SK-N-SH (cell line): ENCODE data around the gene MSH5. TPM values are rescaled to one million over a fixed set of nuclear protein-coding genes. Genes with fewer than 3 reads are reported as not detected.

Experiments
- CTCF ChIA-PET: fragments of 300-600, 350-600 bp; formaldehyde crosslinking; extraction: SDS; loops from one replicate; lab custom pipeline; 2021; lab: Yijun Ruan, JAX
- POLR2A ChIA-PET: fragments of 350-600 bp; sonication (Branson Sonifier 250); formaldehyde crosslinking; extraction: SDS; loops from one replicate; lab custom pipeline; 2020; ENCODE audit warnings: antibody characterized with exemption, inconsistent platforms; lab: Yijun Ruan, JAX
- DNase-seq: peaks from one replicate; pipeline ENCODE4 v3.0.0; 2012
- H2AFZ ChIP-seq: fragments of 200-600 bp; sonication (generic); 2 replicates; pipeline ENCODE4 v1.8.1; 2016; ENCODE audit warnings: antibody characterized with exemption, mild to moderate bottlenecking, low read depth
- H3F3A ChIP-seq: fragments of 200-600 bp; sonication (generic); replicated peaks from 2 replicates; pipeline ENCODE3; 2016; ENCODE audit warnings: antibody characterized with exemption, mild to moderate bottlenecking; ENCODE audit not compliant: insufficient read depth
- H3K27ac ChIP-seq, 2 experiments: fragments of 200-500 bp in 1 of 2; fragments of 200-600 bp in 1 of 2; sonication (Bioruptor generic) in 1 of 2; sonication (generic), shearing (Covaris generic) in 1 of 2; 2 replicates each; pipeline versions ENCODE4 v1.5.1 to v1.6.1; 2014 to 2016; ENCODE audit warnings: low read depth in 2 of 2, inconsistent platforms in 1 of 2, low read length in 1 of 2, mild to moderate bottlenecking in 1 of 2, mixed read lengths in 1 of 2
- H3K27me3 ChIP-seq: fragments of 200-600 bp; sonication (generic), shearing (Covaris generic); 2 replicates; pipeline ENCODE4 v1.6.1; 2016; ENCODE audit warnings: mixed run types; ENCODE audit not compliant: insufficient read depth
- H3K36me3 ChIP-seq, 2 experiments: fragments of 200-500 bp in 1 of 2; fragments of 200-600 bp in 1 of 2; sonication (Bioruptor generic) in 1 of 2; sonication (generic) in 1 of 2; replicated peaks in 1 of 2; 2 replicates each; pipeline versions ENCODE3 to v1.5.1; 2014 to 2016; ENCODE audit warnings: low read length in 1 of 2, mild to moderate bottlenecking in 1 of 2; ENCODE audit not compliant: insufficient read depth in 2 of 2, control insufficient read depth in 1 of 2
- H3K4me1 ChIP-seq, 2 experiments: fragments of 200-500 bp in 1 of 2; fragments of 200-600 bp in 1 of 2; sonication (Bioruptor generic) in 1 of 2; sonication (generic), shearing (Covaris generic) in 1 of 2; 2 replicates each; pipeline versions ENCODE4 v1.5.1 to v1.6.1; 2014 to 2016; ENCODE audit warnings: low read depth in 1 of 2, low read length in 1 of 2, mixed run types in 1 of 2; ENCODE audit not compliant: insufficient read depth in 2 of 2, control insufficient read depth in 1 of 2
- H3K4me2 ChIP-seq: fragments of 200-600 bp; sonication (generic), shearing (Covaris generic); 2 replicates; pipeline ENCODE4 v1.6.1; 2017; ENCODE audit warnings: mixed run types
- H3K4me3 ChIP-seq, 2 experiments: fragments of 200-500 bp in 1 of 2; fragments of 200-600 bp in 1 of 2; sonication (Bioruptor generic) in 1 of 2; sonication (generic), shearing (Covaris generic) in 1 of 2; 2 replicates each; pipeline versions ENCODE4 v1.5.1 to v1.8.1; 2014 to 2016; ENCODE audit warnings: low read depth in 2 of 2, inconsistent platforms in 1 of 2, low read length in 1 of 2, mild to moderate bottlenecking in 1 of 2, mixed read lengths in 1 of 2, moderate library complexity in 1 of 2
- H3K79me2 ChIP-seq: fragments of 200-600 bp; sonication (generic); 2 replicates; pipeline ENCODE4 v1.8.1; 2017; ENCODE audit warnings: mild to moderate bottlenecking; ENCODE audit not compliant: insufficient read depth
- H3K9ac ChIP-seq: fragments of 200-600 bp; sonication (generic); 2 replicates; pipeline ENCODE4 v1.6.1; 2017; ENCODE audit warnings: mixed run types
- H3K9me2 ChIP-seq: fragments of 200-600 bp; sonication (generic); 2 replicates; pipeline ENCODE4 v1.6.1; 2017; ENCODE audit warnings: mixed run types
- H3K9me3 ChIP-seq: fragments of 200-600 bp; sonication (generic); 2 replicates; pipeline ENCODE4 v1.6.1; 2017; ENCODE audit warnings: mixed run types, mild to moderate bottlenecking, moderate library complexity
- H4K20me1 ChIP-seq: fragments of 200-600 bp; sonication (generic); 2 replicates; pipeline ENCODE4 v1.6.1; 2017; ENCODE audit warnings: mild to moderate bottlenecking, mixed run types; ENCODE audit not compliant: insufficient read depth
- CTCF ChIP-seq: fragments of 200-600 bp; sonication (generic); IDR thresholded peaks from 2 replicates; pipeline ENCODE4 v1.6.1; 2017; ENCODE audit warnings: antibody characterized with exemption, mild to moderate bottlenecking, moderate library complexity
- ELF1 ChIP-seq: IDR thresholded peaks from 2 replicates; pipeline ENCODE4 v1.4.0; 2012
- EP300 ChIP-seq, 2 experiments: IDR thresholded peaks; 2 replicates each; pipeline versions ENCODE4 v1.4.0 to v1.6.1; 2012; ENCODE audit warnings: borderline replicate concordance in 1 of 2, low read depth in 1 of 2, low read length in 1 of 2
- FOXM1 ChIP-seq: IDR thresholded peaks from 2 replicates; pipeline ENCODE4 v1.4.0; 2012; ENCODE audit warnings: low read depth, mild to moderate bottlenecking
- GABPA ChIP-seq: IDR thresholded peaks from 2 replicates; pipeline ENCODE4 v1.4.0; 2012; ENCODE audit warnings: low read depth, mild to moderate bottlenecking
- MAX ChIP-seq: IDR thresholded peaks from 2 replicates; pipeline ENCODE4 v1.4.0; 2012; ENCODE audit warnings: low read depth
- POLR2AphosphoS5 ChIP-seq: IDR thresholded peaks from 2 replicates; pipeline ENCODE4 v1.6.1; 2012; ENCODE audit warnings: low read depth, low read length
- RXRA ChIP-seq: IDR thresholded peaks from 2 replicates; pipeline ENCODE4 v1.4.0; 2012; ENCODE audit warnings: low read depth, mild to moderate bottlenecking, borderline replicate concordance
- TAF1 ChIP-seq: IDR thresholded peaks from 2 replicates; pipeline ENCODE4 v1.6.1; 2012; ENCODE audit warnings: low read depth, mild to moderate bottlenecking, low read length, moderate library complexity, borderline replicate concordance
- USF1 ChIP-seq: IDR thresholded peaks from 2 replicates; pipeline ENCODE4 v1.4.0; 2012; ENCODE audit warnings: low read depth, borderline replicate concordance
- USF2 ChIP-seq: fragments of 150-350 bp; IDR thresholded peaks from 2 replicates; pipeline ENCODE4 v1.6.1; 2017; ENCODE audit warnings: antibody characterized with exemption, low read length, low read depth, borderline replicate concordance
- YY1 ChIP-seq: IDR thresholded peaks from 2 replicates; pipeline ENCODE4 v1.4.0; 2012; ENCODE audit warnings: low read depth, mild to moderate bottlenecking
- ZBTB33 ChIP-seq: IDR thresholded peaks from 2 replicates; pipeline ENCODE4 v1.4.0; 2012; ENCODE audit warnings: low read depth, borderline replicate concordance
- WGBS: methylation state at CpG from one replicate; pipeline ENCODE4 v1.1.6; 2017; ENCODE audit warnings: low lambda C conversion rate; 5-methylcytosine and 5-hydroxymethylcytosine counted together
- polyA plus RNA-seq, 3 experiments: library from polyadenylated mRNA; depleted of rRNA; stranded (reverse); fragments of >200 nt; gene quantifications; 2 replicates each; pipeline ENCODE4 v1.2.3, GENCODE V29; 2012

Gene MSH5
- polyA plus RNA-seq, 1 of the 3 experiments (the other 2 are of a cell fraction): 16.0 TPM

- Histone ChIP-seq H3F3A (no peaks in the 10 kb centered on the region), H3K4me3 (no peak overlapping the region), H3K9me3 (no peaks in the 10 kb centered on the region), H3K4me2 (no peak overlapping the region), H3K36me3 (peaks cover 24 to 49% of the 10 kb centered on the region in 2 experiments), H2AFZ (no peak overlapping the region), H3K27ac (no peak overlapping the region), H3K79me2 (no peaks in the 10 kb centered on the region), H3K4me1 (no peaks in the 10 kb centered on the region), H3K27me3 (no peaks in the 10 kb centered on the region), H4K20me1 (no peaks in the 10 kb centered on the region), H3K9me2 (no peaks in the 10 kb centered on the region)
- DNase-seq: no peak
- 95% methylated on average over 9 of the region's 9 CpGs for WGBS
- POLR2A ChIA-PET: no interaction called here
- TF ChIP-seq RXRA (no peak), CTCF (no peak), POLR2AphosphoS5 (no peak), TAF1 (no peak), USF1 (no peak), ELF1 (no peak), EP300 (IDR thresholded peaks at IDR 0.05; ENCODE audit: borderline replicate concordance in 1 of 2, low read depth in 1 of 2, low read length in 1 of 2) (no peak)
- TF ChIP-seq, all 33 proteins: peak for 0
- CTCF ChIA-PET: interaction anchor here (1.0 to 4.5 kb wide), 4 partner anchors 8 to 137 kb away, joined by 3 to 29 read pairs (median 6); partner anchors contain the start of gene LY6G5C
- H3K9ac ChIP-seq: no peak overlapping the region
Measured at GRCh38 chr6:31692886-31693285, 46.9 kb upstream of the MSH5 start.

- Histone ChIP-seq H3K9ac (no peak overlapping the region), H3K27ac (no peak overlapping the region), H3K4me2 (no peak overlapping the region), H3K4me3 (no peak overlapping the region), H3K27me3 (no peaks in the 10 kb centered on the region), H3K9me2 (no peaks in the 10 kb centered on the region), H3K36me3 (peaks cover 27 to 43% of the 10 kb centered on the region in 2 experiments), H3K9me3 (no peaks in the 10 kb centered on the region), H4K20me1 (no peaks in the 10 kb centered on the region), H3K79me2 (no peaks in the 10 kb centered on the region), H3K4me1 (no peaks in the 10 kb centered on the region), H3F3A (no peaks in the 10 kb centered on the region), H2AFZ (no peak overlapping the region)
- 94% methylated on average over 5 of the region's 6 CpGs for WGBS
- DNase-seq: no peak
- TF ChIP-seq GABPA (no peak), YY1 (no peak)
- ChIA-PET POLR2A (no interaction called here), CTCF (interaction anchor here (0.6 to 4.5 kb wide), 7 partner anchors 9 to 147 kb away, joined by 3 to 29 read pairs (median 3); partner anchors contain the start of genes ATP6V1G2 and LY6G5C)
Measured at GRCh38 chr6:31693535-31693934, 46.3 kb upstream of the MSH5 start.

GRCh38 chr6:31697555-31697954 lies 42.2 kb upstream of the MSH5 start:
- Histone ChIP-seq H3K79me2 (peaks cover 33% of the 10 kb centered on the region), H3K27ac (no peak overlapping the region), H3K9ac (no peak overlapping the region), H3K9me2 (no peaks in the 10 kb centered on the region), H3K27me3 (no peaks in the 10 kb centered on the region), H4K20me1 (no peaks in the 10 kb centered on the region), H3K4me3 (no peak overlapping the region), H3F3A (no peaks in the 10 kb centered on the region), H3K4me1 (peaks cover 0 to 15% of the 10 kb centered on the region in 2 experiments; a peak in 2 of 4 replicates), H2AFZ (no peak overlapping the region), H3K4me2 (no peak overlapping the region), H3K36me3 (peaks cover 13 to 31% of the 10 kb centered on the region in 2 experiments), H3K9me3 (no peaks in the 10 kb centered on the region)
- 71% methylated on average over 3 of the region's 3 CpGs for WGBS
- ChIA-PET POLR2A (no interaction called here), CTCF (interaction anchor here (0.7 kb wide), 1 partner anchor 201 kb away, joined by 3 read pairs; no protein-coding TSS in a partner anchor)
- DNase-seq: no peak
- TF ChIP-seq POLR2AphosphoS5 (no peak), FOXM1 (no peak), GABPA (no peak), MAX (no peak), EP300 (IDR thresholded peaks at IDR 0.05; ENCODE audit: borderline replicate concordance in 1 of 2, low read depth in 1 of 2, low read length in 1 of 2) (no peak), USF2 (no peak), ZBTB33 (no peak)
